Gastrocnemius medialis (tissue), 4 donors: ENCODE data around the gene TRMT1L. TPM values are rescaled to one million over a fixed set of nuclear protein-coding genes. Genes with fewer than 3 reads are reported as not detected.

ENCODE experiments used
- ATAC-seq, 2 donors: fragments of 150-250 bp; one replicate each; pipeline ENCODE4 v1.9.1; 2016
- DNase-seq, 2 donors: peaks; one replicate each; pipeline ENCODE4 v3.0.0-alpha.2; 2019
- H3K27ac ChIP-seq, 4 donors: fragments of 200-600 bp; sonication (generic); 1 replicate in 1 of 4; 2 replicates in 3 of 4; pipeline ENCODE4 v1.5.1; 2016 to 2018; ENCODE audit warnings: mild to moderate bottlenecking in 2 of 4, moderate library complexity in 1 of 4
- H3K27me3 ChIP-seq, 3 donors: fragments of 200-600 bp; sonication (generic) in 2 of 3; 1 replicate in 1 of 3; 2 replicates in 2 of 3; pipeline versions ENCODE4 v1.5.1 to v1.6.0; 2016 to 2019; ENCODE audit warnings: mild to moderate bottlenecking in 1 of 3, moderate library complexity in 1 of 3
- H3K36me3 ChIP-seq, 2 donors: fragments of 200-600 bp; sonication (generic) in 1 of 2; one replicate each; pipeline ENCODE4 v1.5.1; 2017 to 2018
- H3K4me1 ChIP-seq, 2 donors: fragments of 200-600 bp; sonication (generic) in 1 of 2; one replicate each; pipeline ENCODE4 v1.5.1; 2016 to 2017; ENCODE audit warnings: mild to moderate bottlenecking in 2 of 2
- H3K4me3 ChIP-seq, 4 donors: fragments of 200-600 bp; sonication (generic) in 3 of 4; 1 replicate in 1 of 4; 2 replicates in 3 of 4; pipeline ENCODE4 v1.5.1; 2016 to 2019; ENCODE audit warnings: mild to moderate bottlenecking in 2 of 4
- H3K9me3 ChIP-seq, 3 donors: fragments of 200-600 bp; sonication (generic) in 2 of 3; 1 replicate in 1 of 3; 2 replicates in 2 of 3; pipeline ENCODE4 v1.5.1; 2016 to 2019
- CTCF ChIP-seq, 5 experiments: fragments of 450-650 bp in 3 of 5; fragments of 200-600 bp in 2 of 5; sonication (generic) in 2 of 5; IDR thresholded peaks in 4 of 5; conservative IDR thresholded peaks in 1 of 5; 1 replicate in 4 of 5; 2 replicates in 1 of 5; pipeline ENCODE4 v1.5.1; 2016 to 2019; ENCODE audit warnings: antibody characterized with exemption in 5 of 5, mild to moderate bottlenecking in 3 of 5, moderate library complexity in 3 of 5
- POLR2A ChIP-seq, 2 donors: fragments of 450-650 bp; IDR thresholded peaks; one replicate each; pipeline ENCODE4 v1.6.1; 2017; ENCODE audit warnings: antibody characterized with exemption in 2 of 2, mild to moderate bottlenecking in 2 of 2, moderate library complexity in 2 of 2
- in situ Hi-C, 4 donors: fragments of 200-750 bp; cut with MboI; loops; one replicate each; pipeline versions ENCODE4 v1.15.0 to v1.8.0; 2017; ENCODE audit warnings: low sequenced_read_pairs in 4 of 4
- intact Hi-C: fragments of 100-400 bp; cut with DNase I; formaldehyde crosslinking; loops from one replicate; pipeline ENCODE4 v1.15.1; 2023; ENCODE audit warnings: low total_unique reads
- total RNA-seq, 4 donors: library from RNA; depleted of rRNA; stranded (reverse); fragments of >200 nt; gene quantifications; one replicate each; pipeline versions ENCODE4 v1.1.0 to v1.2.3, GENCODE V29; 2016

The TRMT1L gene
- total RNA-seq, 4 donors from 2014 or later: 24.9 to 42.8 (median 30.0) TPM

GRCh38 chr1:185104083-185104482, 52.7 kb downstream of the TRMT1L start:
- ATAC-seq (no peak), DNase-seq (no peak)
- Histone ChIP-seq H3K9me3 (no peaks in the 10 kb centered on the region), H3K27ac (no peak overlapping the region), H3K36me3 (peaks cover 0 to 15% of the 10 kb centered on the region in 2 donors), H3K4me1 (no peaks in the 10 kb centered on the region), H3K27me3 (no peaks in the 10 kb centered on the region), H3K4me3 (no peak overlapping the region)
- intact Hi-C loops (no loop called here), in situ Hi-C loops (no loop called here)
- TF ChIP-seq CTCF (IDR thresholded peaks at IDR 0.05 in 4 of 5, conservative IDR thresholded peaks at IDR 0.05 in 1 of 5): no peak
- TF ChIP-seq POLR2A (IDR thresholded peaks at IDR 0.05): no peak

- Histone ChIP-seq H3K27ac (no peak overlapping the region), H3K27me3 (no peaks in the 10 kb centered on the region), H3K4me3 (no peak overlapping the region), H3K36me3 (peaks cover 0 to 26% of the 10 kb centered on the region in 2 donors), H3K4me1 (no peaks in the 10 kb centered on the region), H3K9me3 (no peaks in the 10 kb centered on the region)
- TF ChIP-seq POLR2A (IDR thresholded peaks at IDR 0.05) (no peak), CTCF (IDR thresholded peaks at IDR 0.05 in 4 of 5, conservative IDR thresholded peaks at IDR 0.05 in 1 of 5) (no peak)
- ATAC-seq: no peak
- in situ Hi-C loops (no loop called here), intact Hi-C loops (no loop called here)
- no peak for DNase-seq
Measured at GRCh38 chr1:185096531-185096930, 60.2 kb downstream of the TRMT1L start.

- in situ Hi-C loops (no loop called here), intact Hi-C loops (no loop called here)
- TF ChIP-seq POLR2A (IDR thresholded peaks at IDR 0.05) (no peak), CTCF (IDR thresholded peaks at IDR 0.05 in 4 of 5, conservative IDR thresholded peaks at IDR 0.05 in 1 of 5) (no peak)
- H3K4me1 ChIP-seq: no peaks in the 10 kb centered on the region
- no peaks in the 10 kb centered on the region for H3K27me3 ChIP-seq
- peaks cover 0 to 17% of the 10 kb centered on the region in 2 donors for H3K36me3 ChIP-seq
- ATAC-seq (no peak), DNase-seq (no peak)
- H3K9me3 ChIP-seq: no peaks in the 10 kb centered on the region
- no peak overlapping the region for H3K4me3 ChIP-seq
- no peak overlapping the region for H3K27ac ChIP-seq
Measured at GRCh38 chr1:185094761-185095160, 62.0 kb downstream of the TRMT1L start.

GRCh38 chr1:185091480-185091879, 65.3 kb downstream of the TRMT1L start:
- in situ Hi-C loops: no loop called here
- no peak for DNase-seq
- intact Hi-C loops: no loop called here
- no peaks in the 10 kb centered on the region for H3K9me3 ChIP-seq
- ATAC-seq: no peak
- no peak overlapping the region for H3K4me3 ChIP-seq
- H3K4me1 ChIP-seq: no peaks in the 10 kb centered on the region
- H3K27me3 ChIP-seq: no peaks in the 10 kb centered on the region
- no peak for TF ChIP-seq CTCF (IDR thresholded peaks at IDR 0.05 in 4 of 5, conservative IDR thresholded peaks at IDR 0.05 in 1 of 5)
- no peak for TF ChIP-seq POLR2A (IDR thresholded peaks at IDR 0.05)
- H3K27ac ChIP-seq: no peak overlapping the region
- peaks cover 0 to 27% of the 10 kb centered on the region in 2 donors for H3K36me3 ChIP-seq

- peaks cover 0 to 15% of the 10 kb centered on the region in 2 donors for H3K36me3 ChIP-seq
- no peak for ATAC-seq
- intact Hi-C loops: no loop called here
Measured at GRCh38 chr1:185087746-185088145, 69.0 kb downstream of the TRMT1L start.

More at GRCh38 chr1:185087746-185088145, 69.0 kb downstream of the TRMT1L start:
- H3K9me3 ChIP-seq: no peaks in the 10 kb centered on the region
- no peaks in the 10 kb centered on the region for H3K4me1 ChIP-seq
- in situ Hi-C loops: no loop called here
- H3K27me3 ChIP-seq: no peaks in the 10 kb centered on the region
- no peak for DNase-seq
- no peak for TF ChIP-seq POLR2A (IDR thresholded peaks at IDR 0.05)
- TF ChIP-seq CTCF (IDR thresholded peaks at IDR 0.05 in 4 of 5, conservative IDR thresholded peaks at IDR 0.05 in 1 of 5): no peak
- no peak overlapping the region for H3K27ac ChIP-seq
- no peak overlapping the region for H3K4me3 ChIP-seq
